Activated B cell treated with CpG ODN at 0.5 μM for 24 hours (primary cell): ENCODE measurements around the gene ZNF641. TPM values are rescaled to one million over a fixed set of nuclear protein-coding genes. Genes with fewer than 3 reads are reported as not detected.

Experiments
- ATAC-seq: fragments of 200-7000 bp; cut with Tn5 transposase; one replicate; pipeline ENCODE4 v1.10.0; 2021; ENCODE audit warnings: low read depth, mild to moderate bottlenecking, moderate library complexity
- CTCF ChIA-PET: fragments of 350-600 bp; sonication (Branson Sonifier 250); formaldehyde crosslinking; loops from one replicate; lab custom pipeline; 2021; ENCODE audit warnings: antibody characterized with exemption; lab: Charles Lee
- POLR2A ChIA-PET: fragments of 350-600 bp; sonication (Branson Sonifier 250); formaldehyde crosslinking; loops from one replicate; lab custom pipeline; 2021; ENCODE audit warnings: antibody characterized with exemption; lab: Charles Lee
- DNase-seq: peaks from one replicate; pipeline ENCODE4 v3.0.0; 2022
- H3K27ac Mint-ChIP-seq: one replicate; pipeline ENCODE4 v1.8.0; 2020; ENCODE audit warnings: mixed read lengths
- H3K27me3 Mint-ChIP-seq: one replicate; pipeline ENCODE4 v1.8.0; 2021; ENCODE audit warnings: mixed read lengths
- H3K36me3 Mint-ChIP-seq: one replicate; pipeline ENCODE4 v1.8.0; 2021; ENCODE audit warnings: low read depth, mixed read lengths
- H3K4me1 Mint-ChIP-seq: one replicate; pipeline ENCODE4 v1.8.0; 2021; ENCODE audit warnings: mixed read lengths
- H3K4me3 Mint-ChIP-seq: one replicate; pipeline ENCODE4 v1.8.0; 2020; ENCODE audit warnings: mild to moderate bottlenecking, mixed read lengths
- H3K9me3 Mint-ChIP-seq: one replicate; pipeline ENCODE4 v1.8.0; 2020; ENCODE audit warnings: mixed read lengths
- intact Hi-C: fragments of 100-400 bp; cut with micrococcal nuclease; formaldehyde crosslinking; loops from one replicate; pipeline ENCODE4 v1.15.1; 2024
- total RNA-seq: library from RNA; stranded (reverse); gene quantifications from 2 replicates; pipeline ENCODE4 v1.2.3, GENCODE V29; 2022
- TF ChIP-seq, protein P1 (sequence below): fragments of 200-600 bp; IDR thresholded peaks from one replicate; pipeline ENCODE4 v1.8.0; 2022; ENCODE audit warnings: antibody characterized with exemption, mild to moderate bottlenecking

Gene ZNF641
- total RNA-seq, 1 donor from 2014 or later = 34.5 TPM

DNA sequence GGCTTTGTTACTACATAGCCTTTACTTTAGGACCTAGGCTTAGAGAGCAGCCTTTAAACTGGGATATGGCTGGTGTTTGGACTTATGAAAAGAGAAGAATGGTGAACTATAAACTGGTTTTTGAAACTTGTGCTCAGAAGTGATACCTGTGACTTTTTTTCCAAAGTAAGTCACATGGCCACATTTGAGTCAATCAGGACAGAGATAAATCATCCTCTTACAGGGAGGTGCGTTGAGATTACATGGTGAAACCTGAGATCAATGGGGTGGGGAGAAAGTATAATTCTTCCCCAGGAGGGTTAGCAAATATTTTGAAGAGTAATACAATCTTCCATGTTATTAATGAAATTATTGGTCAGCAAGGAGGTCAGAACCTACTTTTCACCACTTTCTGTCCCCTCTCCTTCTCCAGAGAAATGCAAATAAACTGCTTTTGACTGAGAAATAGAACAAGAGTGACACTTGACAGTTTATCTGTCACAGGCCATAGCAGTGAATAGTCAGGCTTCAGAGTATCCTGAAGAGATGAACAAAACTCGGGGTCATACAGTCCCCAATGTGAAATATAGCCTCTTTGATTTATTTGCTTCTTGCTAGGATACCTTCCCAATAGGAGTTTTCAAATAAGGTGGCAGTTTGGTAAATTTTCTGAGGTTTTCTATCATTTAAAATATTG is 11.1 kb upstream of the ZNF641 start:
- ChIA-PET CTCF (no interaction called here), POLR2A (no interaction called here)
- Mint-ChIP-seq H3K36me3 (no peaks in the 10 kb centered on the region), H3K4me3 (no peak overlapping the region), H3K27me3 (no peaks in the 10 kb centered on the region), H3K9me3 (no peaks in the 10 kb centered on the region), H3K27ac (no peak overlapping the region), H3K4me1 (no peaks in the 10 kb centered on the region)
- DNase-seq = no peak
- TF ChIP-seq, protein P1, sequence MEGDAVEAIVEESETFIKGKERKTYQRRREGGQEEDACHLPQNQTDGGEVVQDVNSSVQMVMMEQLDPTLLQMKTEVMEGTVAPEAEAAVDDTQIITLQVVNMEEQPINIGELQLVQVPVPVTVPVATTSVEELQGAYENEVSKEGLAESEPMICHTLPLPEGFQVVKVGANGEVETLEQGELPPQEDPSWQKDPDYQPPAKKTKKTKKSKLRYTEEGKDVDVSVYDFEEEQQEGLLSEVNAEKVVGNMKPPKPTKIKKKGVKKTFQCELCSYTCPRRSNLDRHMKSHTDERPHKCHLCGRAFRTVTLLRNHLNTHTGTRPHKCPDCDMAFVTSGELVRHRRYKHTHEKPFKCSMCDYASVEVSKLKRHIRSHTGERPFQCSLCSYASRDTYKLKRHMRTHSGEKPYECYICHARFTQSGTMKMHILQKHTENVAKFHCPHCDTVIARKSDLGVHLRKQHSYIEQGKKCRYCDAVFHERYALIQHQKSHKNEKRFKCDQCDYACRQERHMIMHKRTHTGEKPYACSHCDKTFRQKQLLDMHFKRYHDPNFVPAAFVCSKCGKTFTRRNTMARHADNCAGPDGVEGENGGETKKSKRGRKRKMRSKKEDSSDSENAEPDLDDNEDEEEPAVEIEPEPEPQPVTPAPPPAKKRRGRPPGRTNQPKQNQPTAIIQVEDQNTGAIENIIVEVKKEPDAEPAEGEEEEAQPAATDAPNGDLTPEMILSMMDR = no peak
- intact Hi-C loops = no loop called here
- ATAC-seq = no peak

DNA sequence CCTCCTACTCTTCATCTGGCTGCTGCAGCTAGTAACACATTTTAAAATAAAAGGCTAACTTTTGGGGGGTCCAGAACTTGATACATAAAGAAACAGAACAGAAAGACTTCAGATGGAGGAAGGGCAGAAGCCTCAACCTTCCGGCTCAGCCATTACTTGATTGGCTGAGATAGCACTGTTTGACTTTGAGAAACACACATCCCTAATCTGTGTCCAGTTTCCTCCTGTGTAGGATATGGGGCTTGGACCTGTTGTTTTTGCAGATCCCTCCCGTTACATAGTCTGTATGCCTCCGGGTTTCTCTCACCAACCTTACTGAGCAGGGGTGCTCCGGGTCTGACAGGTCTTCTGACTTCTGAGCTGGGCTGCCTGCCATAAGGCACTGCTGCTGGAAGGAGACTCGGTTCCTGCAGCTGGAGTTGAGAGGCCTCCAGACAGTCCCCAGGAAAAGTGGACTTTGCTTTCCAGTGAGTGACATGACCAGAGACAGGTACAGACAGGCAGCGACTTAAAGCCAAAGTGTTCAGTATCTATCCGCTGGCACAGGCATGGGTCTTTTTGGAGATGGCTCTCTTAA is 8.3 kb upstream of the ZNF641 start:
- Mint-ChIP-seq H3K4me1 (no peaks in the 10 kb centered on the region), H3K36me3 (no peaks in the 10 kb centered on the region), H3K27ac (no peak overlapping the region), H3K4me3 (no peak overlapping the region), H3K27me3 (no peaks in the 10 kb centered on the region), H3K9me3 (no peaks in the 10 kb centered on the region)
- ChIA-PET CTCF (no interaction called here), POLR2A (no interaction called here)
- no peak for ATAC-seq
- intact Hi-C loops = loop anchor here (10.0 kb wide), 1 partner anchor 256 kb away; no protein-coding TSS in a partner anchor
- DNase-seq = no peak
- TF ChIP-seq, protein P1 = no peak

DNA sequence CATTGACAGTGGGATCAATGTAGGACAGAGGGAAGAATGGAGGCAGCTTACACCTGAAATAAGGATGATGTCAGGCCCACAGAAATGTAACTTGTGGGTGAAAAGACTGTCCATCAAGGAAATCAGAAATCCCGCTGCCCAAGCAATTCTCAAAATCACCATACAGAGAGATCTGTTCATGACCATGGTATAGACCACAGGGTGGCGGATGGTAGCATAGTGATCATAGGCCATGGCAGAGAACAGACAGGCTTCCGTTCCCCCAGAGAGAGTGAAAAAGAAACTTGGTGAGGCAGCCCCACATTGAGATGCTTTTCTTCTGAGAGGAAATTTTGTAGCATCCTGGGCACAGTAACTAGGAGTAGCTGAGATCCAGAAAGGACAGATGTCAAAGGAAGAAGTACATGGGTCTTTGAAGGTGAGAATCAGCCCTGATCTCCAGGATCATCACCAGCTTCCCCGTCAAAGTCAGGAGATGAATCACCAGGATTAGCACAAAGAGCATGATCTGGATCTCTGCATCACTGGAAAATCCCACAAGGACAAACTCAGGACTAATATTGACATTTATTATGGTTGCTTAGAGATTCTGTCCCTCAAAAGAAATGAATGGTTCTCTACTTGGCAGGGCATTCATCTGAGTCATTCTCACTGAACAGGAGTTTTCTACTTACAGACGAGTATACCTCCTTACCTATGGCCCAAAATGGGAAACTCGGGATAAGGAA is 5.5 kb upstream of the ZNF641 start:
- ChIA-PET CTCF (no interaction called here), POLR2A (no interaction called here)
- Mint-ChIP-seq H3K27me3 (no peaks in the 10 kb centered on the region), H3K4me3 (no peak overlapping the region), H3K27ac (no peak overlapping the region), H3K36me3 (no peaks in the 10 kb centered on the region), H3K9me3 (no peaks in the 10 kb centered on the region), H3K4me1 (peaks cover 6% of the 10 kb centered on the region)
- intact Hi-C loops = loop anchor here (10.0 kb wide), 1 partner anchor 259 kb away; no protein-coding TSS in a partner anchor
- no peak for ATAC-seq
- DNase-seq = no peak
- TF ChIP-seq, protein P1 = no peak

DNA sequence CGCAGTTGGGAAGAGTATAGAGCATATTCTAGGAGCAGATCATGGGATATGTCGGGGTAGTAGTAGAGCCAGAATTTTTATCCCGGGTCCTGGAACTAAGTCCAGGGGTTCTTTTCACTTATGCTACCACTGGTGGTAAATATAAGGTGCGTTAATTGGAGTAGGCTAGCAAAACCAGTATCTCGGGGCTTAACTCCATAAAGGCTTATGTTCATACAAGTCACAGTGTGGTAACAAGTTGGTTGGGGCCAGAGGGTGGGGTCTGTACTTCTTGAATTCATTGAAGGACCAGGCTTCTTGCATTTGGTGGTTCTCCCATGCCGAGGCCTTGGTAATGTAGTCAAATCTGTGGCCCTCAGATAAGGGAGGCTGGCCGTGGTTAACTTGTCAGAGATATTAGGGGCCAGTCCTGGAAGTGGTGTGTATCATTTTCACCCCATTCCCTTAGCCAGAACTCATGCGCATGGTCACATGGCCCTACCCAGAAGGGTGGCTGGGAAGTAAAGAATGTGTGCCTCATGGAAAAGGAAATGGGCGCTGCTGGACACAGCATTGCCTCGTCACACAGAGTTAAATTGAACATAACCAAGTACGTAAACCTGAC is 1.5 kb upstream of the ZNF641 start:
- ATAC-seq = no peak
- ChIA-PET POLR2A (no interaction called here), CTCF (no interaction called here)
- H3K4me3 Mint-ChIP-seq = peak overlapping the region; percentile 90
- intact Hi-C loops = loop anchor here (10.0 kb wide), 1 partner anchor 263 kb away; no protein-coding TSS in a partner anchor
- peaks cover 16% of the 10 kb centered on the region for H3K36me3 Mint-ChIP-seq
- DNase-seq = no peak
- no peaks in the 10 kb centered on the region for H3K9me3 Mint-ChIP-seq
- H3K27me3 Mint-ChIP-seq = no peaks in the 10 kb centered on the region
- TF ChIP-seq, protein P1 = no peak
- peak overlapping the region; percentile 9 for H3K27ac Mint-ChIP-seq
- H3K4me1 Mint-ChIP-seq = peaks cover 25% of the 10 kb centered on the region
